Testis (tissue), 3 donors: ENCODE results near the gene STRIP2. TPM values are rescaled to one million over a fixed set of nuclear protein-coding genes. Genes with fewer than 3 reads are reported as not detected.

Experiments
- DNase-seq: peaks from one replicate; pipeline ENCODE4 v3.0.0-alpha.2; 2019
- H3K27ac ChIP-seq, 2 donors: fragments of 200-600 bp; sonication (generic); one replicate each; pipeline ENCODE4 v1.5.1; 2019
- H3K27me3 ChIP-seq: fragments of 200-600 bp; sonication (generic); one replicate; pipeline ENCODE4 v1.5.1; 2019
- H3K36me3 ChIP-seq: fragments of 200-600 bp; sonication (generic); one replicate; pipeline ENCODE4 v1.5.1; 2017; ENCODE audit warnings: low read depth; ENCODE audit errors: missing control alignments
- H3K4me1 ChIP-seq: fragments of 200-600 bp; sonication (generic); one replicate; pipeline ENCODE4 v1.5.1; 2019
- H3K4me3 ChIP-seq, 2 donors: fragments of 200-600 bp; sonication (generic); one replicate each; pipeline ENCODE4 v1.5.1; 2017 to 2019
- H3K9me3 ChIP-seq: fragments of 200-600 bp; sonication (generic); one replicate; pipeline ENCODE4 v1.5.1; 2017
- POLR2A ChIP-seq: fragments of 450-650 bp; IDR thresholded peaks from one replicate; pipeline ENCODE4 v1.6.1; 2017; ENCODE audit warnings: antibody characterized with exemption, mild to moderate bottlenecking, moderate library complexity
- WGBS, 2 donors: methylation state at CpG; one replicate each; pipeline ENCODE4 v1.1.5; 2018; 5-methylcytosine and 5-hydroxymethylcytosine counted together
- intact Hi-C: fragments of 100-400 bp; cut with DNase I; formaldehyde crosslinking; loops from one replicate; pipeline ENCODE4 v1.15.1; 2023; ENCODE audit warnings: low total_unique reads
- polyA plus RNA-seq: library from polyadenylated mRNA; stranded (reverse); fragments of 350-450 nt; fragmentation: Illumina TruSeq; extraction: RNeasy Lipid Tissue Mini Kit (QIAGEN cat#74804); gene quantifications from one replicate; pipeline ENCODE4 v1.2.3, GENCODE V29; 2014; ENCODE audit warnings: low read depth, low replicate concordance; ENCODE audit not compliant: insufficient read depth
- total RNA-seq, 2 donors: library from RNA; depleted of rRNA; stranded (reverse); fragments of >200 nt; gene quantifications; one replicate each; pipeline ENCODE4 v1.2.3, GENCODE V29; 2016
- TF ChIP-seq, protein P1 (sequence below), 3 experiments: fragments of 450-650 bp in 2 of 3; fragments of 200-600 bp in 1 of 3; sonication (generic) in 1 of 3; IDR thresholded peaks; one replicate each; pipeline ENCODE4 v1.5.1; 2016 to 2019; ENCODE audit warnings: antibody characterized with exemption in 3 of 3, mild to moderate bottlenecking in 2 of 3, moderate library complexity in 1 of 3

The STRIP2 gene
- total and polyA plus RNA-seq, 3 donors from 2014 or later, result 18.8 to 54.0 (median 25.5) TPM

DNA sequence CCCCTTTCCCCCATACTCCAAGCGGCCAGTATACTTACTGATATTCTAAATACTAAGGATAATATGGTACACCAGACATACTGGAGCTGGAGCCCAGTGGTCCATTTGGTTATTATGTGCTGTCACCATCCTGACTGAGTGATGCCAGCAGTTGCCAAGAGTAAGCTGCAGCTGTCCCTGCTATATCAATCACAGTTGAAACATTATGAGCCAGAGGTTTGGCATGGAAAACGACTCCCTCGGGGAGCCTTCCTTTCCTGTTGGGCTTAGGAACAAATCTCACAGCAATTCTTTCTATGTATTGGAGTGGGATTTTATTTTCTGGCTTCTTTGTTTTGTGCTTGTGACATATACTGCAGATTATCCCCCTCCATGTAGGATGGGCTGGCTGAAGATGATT is 32.6 kb downstream of the STRIP2 start:
- H3K9me3 ChIP-seq, result no peaks in the 10 kb centered on the region
- H3K27ac ChIP-seq, result no peak overlapping the region
- H3K27me3 ChIP-seq, result no peaks in the 10 kb centered on the region
- WGBS, 2 donors, result 79 to 88% methylated on average over 3 of the region's 3 CpGs
- H3K4me3 ChIP-seq, result no peak overlapping the region
- peaks cover 5% of the 10 kb centered on the region for H3K4me1 ChIP-seq
- TF ChIP-seq POLR2A, result no peak
- TF ChIP-seq, protein P1, sequence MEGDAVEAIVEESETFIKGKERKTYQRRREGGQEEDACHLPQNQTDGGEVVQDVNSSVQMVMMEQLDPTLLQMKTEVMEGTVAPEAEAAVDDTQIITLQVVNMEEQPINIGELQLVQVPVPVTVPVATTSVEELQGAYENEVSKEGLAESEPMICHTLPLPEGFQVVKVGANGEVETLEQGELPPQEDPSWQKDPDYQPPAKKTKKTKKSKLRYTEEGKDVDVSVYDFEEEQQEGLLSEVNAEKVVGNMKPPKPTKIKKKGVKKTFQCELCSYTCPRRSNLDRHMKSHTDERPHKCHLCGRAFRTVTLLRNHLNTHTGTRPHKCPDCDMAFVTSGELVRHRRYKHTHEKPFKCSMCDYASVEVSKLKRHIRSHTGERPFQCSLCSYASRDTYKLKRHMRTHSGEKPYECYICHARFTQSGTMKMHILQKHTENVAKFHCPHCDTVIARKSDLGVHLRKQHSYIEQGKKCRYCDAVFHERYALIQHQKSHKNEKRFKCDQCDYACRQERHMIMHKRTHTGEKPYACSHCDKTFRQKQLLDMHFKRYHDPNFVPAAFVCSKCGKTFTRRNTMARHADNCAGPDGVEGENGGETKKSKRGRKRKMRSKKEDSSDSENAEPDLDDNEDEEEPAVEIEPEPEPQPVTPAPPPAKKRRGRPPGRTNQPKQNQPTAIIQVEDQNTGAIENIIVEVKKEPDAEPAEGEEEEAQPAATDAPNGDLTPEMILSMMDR (IDR thresholded peaks at IDR 0.05), result no peak
- no peaks in the 10 kb centered on the region for H3K36me3 ChIP-seq
- no peak for DNase-seq
- intact Hi-C loops, result no loop called here

DNA sequence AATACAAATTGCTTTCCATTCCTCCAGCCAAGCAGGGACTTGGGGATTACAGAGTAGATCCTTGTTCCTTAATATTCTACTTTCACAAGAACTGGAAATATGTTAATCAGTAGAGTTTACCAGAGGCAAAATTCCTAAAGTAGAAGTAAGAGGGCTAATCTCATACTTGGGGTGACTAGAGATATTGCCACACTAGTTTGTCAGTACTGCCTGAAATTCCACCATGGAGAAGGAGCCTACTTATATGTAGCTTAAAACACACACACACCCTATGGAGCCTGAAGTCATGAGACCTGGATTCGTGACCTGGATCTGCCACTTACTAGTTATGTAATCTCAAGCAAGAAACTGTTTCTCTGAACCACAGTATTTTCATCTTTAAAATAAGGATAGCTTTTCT is 33.9 kb downstream of the STRIP2 start:
- TF ChIP-seq, protein P1 (IDR thresholded peaks at IDR 0.05), result no peak
- no peak for TF ChIP-seq POLR2A
- Histone ChIP-seq H3K27ac (no peak overlapping the region), H3K4me3 (no peak overlapping the region), H3K27me3 (no peaks in the 10 kb centered on the region), H3K9me3 (no peaks in the 10 kb centered on the region), H3K36me3 (no peaks in the 10 kb centered on the region), H3K4me1 (peaks cover 5% of the 10 kb centered on the region)
- intact Hi-C loops, result no loop called here
- WGBS, 2 donors, result 83 to 89% methylated on average over 1 of the region's 1 CpG
- no peak for DNase-seq

DNA sequence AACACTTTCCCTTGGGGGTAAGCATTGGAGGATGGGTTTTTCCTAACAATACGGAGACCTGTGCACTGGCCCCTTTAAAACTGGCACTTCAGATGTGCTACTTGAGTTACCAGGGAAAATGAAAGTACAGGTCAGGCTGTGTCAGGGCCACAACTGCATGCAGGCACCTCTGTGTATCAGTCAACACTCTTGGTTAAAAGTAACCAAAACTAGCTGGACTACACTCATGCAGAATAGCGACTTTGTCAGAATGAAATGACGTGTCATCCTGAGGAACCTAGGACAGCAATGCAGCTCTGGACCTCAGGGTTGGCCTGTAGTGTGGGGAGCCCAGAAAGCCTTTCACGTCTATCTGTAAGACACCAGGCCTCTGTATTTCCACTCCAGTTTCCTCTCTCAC is 34.3 kb downstream of the STRIP2 start:
- no peak for DNase-seq
- Histone ChIP-seq H3K4me3 (no peak overlapping the region), H3K36me3 (no peaks in the 10 kb centered on the region), H3K4me1 (peaks cover 5% of the 10 kb centered on the region), H3K27ac (no peak overlapping the region), H3K27me3 (no peaks in the 10 kb centered on the region), H3K9me3 (no peaks in the 10 kb centered on the region)
- intact Hi-C loops, result no loop called here
- WGBS, 2 donors, result 79 to 89% methylated on average over 4 of the region's 4 CpGs
- TF ChIP-seq, protein P1 (IDR thresholded peaks at IDR 0.05), result no peak
- no peak for TF ChIP-seq POLR2A

DNA sequence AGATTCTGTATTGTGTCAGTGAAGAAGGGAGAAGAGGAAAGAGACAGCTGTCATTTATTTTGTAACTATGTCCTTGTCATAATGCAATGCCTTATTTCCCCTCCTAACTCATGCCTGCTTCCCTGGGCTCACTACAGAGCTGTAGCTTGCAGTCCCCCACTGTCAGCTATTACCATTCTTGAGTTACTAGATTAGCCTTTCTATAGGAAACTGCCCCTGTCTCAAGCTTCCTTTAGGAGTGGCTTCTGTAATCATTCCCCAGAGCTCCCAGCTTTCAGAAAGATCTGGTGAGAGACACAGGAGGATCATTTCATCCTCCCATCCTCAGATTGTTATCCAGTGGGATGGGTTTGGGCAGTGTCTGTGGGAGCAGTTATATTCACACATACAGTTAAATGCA is 35.7 kb downstream of the STRIP2 start:
- no peaks in the 10 kb centered on the region for H3K27me3 ChIP-seq
- H3K27ac ChIP-seq, result no peak overlapping the region
- H3K9me3 ChIP-seq, result no peaks in the 10 kb centered on the region
- H3K36me3 ChIP-seq, result no peaks in the 10 kb centered on the region
- peaks cover 5% of the 10 kb centered on the region for H3K4me1 ChIP-seq
- TF ChIP-seq, protein P1 (IDR thresholded peaks at IDR 0.05), result no peak
- TF ChIP-seq POLR2A, result no peak
- H3K4me3 ChIP-seq, result no peak overlapping the region
- intact Hi-C loops, result loop anchor here (5.0 kb wide), 1 partner anchor 103 kb away; no protein-coding TSS in a partner anchor
- DNase-seq, result no peak

DNA sequence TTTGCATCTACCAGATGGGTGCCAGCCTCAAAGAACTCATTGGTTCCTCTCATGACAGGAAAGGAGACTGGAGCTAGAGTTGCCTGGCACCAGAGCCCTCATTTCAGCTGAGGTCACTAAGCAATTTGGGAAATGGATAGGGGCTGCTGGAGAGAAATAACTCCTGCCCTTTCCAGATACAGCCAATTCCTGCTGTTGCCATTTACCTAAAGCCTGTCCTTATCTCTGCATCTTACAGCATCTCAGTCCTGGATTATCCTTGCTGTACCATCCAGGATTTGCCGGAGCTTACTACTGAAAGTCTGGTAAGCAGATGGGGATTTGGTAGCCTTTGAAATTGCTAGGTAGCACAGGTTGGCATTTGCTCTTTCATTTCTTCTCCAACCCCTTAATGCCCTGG is 36.2 kb downstream of the STRIP2 start:
- no peak overlapping the region for H3K4me3 ChIP-seq
- TF ChIP-seq POLR2A, result no peak
- TF ChIP-seq, protein P1 (IDR thresholded peaks at IDR 0.05), result no peak
- WGBS, 2 donors, result 92 to 100% methylated on average over 1 of the region's 1 CpG
- no peak for DNase-seq
- H3K27ac ChIP-seq, result no peak overlapping the region
- peaks cover 5% of the 10 kb centered on the region for H3K4me1 ChIP-seq
- H3K36me3 ChIP-seq, result no peaks in the 10 kb centered on the region
- H3K9me3 ChIP-seq, result no peaks in the 10 kb centered on the region
- intact Hi-C loops, result loop anchor here (5.0 kb wide), 1 partner anchor 103 kb away; no protein-coding TSS in a partner anchor
- no peaks in the 10 kb centered on the region for H3K27me3 ChIP-seq
